ENCODE results near the gene AKAP6.

The AKAP6 gene

GRCh38 chr14:32633224-32633859 lies 304.2 kb downstream of the AKAP6 start:
- no peak for DNase-seq

- DNase-seq: no peak
Measured at GRCh38 chr14:32633930-32634329, 304.8 kb downstream of the AKAP6 start.

- DNase-seq: no peak
Measured at GRCh38 chr14:32635061-32635719, 306.1 kb downstream of the AKAP6 start.

GRCh38 chr14:32637582-32637981 lies 308.5 kb downstream of the AKAP6 start:
- DNase-seq: no peak

- no peak for DNase-seq
Measured at GRCh38 chr14:32639208-32639607, 310.1 kb downstream of the AKAP6 start.

- no peak for DNase-seq
Measured at GRCh38 chr14:32645551-32645950, 316.5 kb downstream of the AKAP6 start.

GRCh38 chr14:32648434-32648833 lies 319.3 kb downstream of the AKAP6 start:
- no peak for DNase-seq

GRCh38 chr14:32650030-32650429 lies 320.9 kb downstream of the AKAP6 start:
- no peak for DNase-seq

- DNase-seq: no peak
Measured at GRCh38 chr14:32650665-32651064, 321.6 kb downstream of the AKAP6 start.

GRCh38 chr14:32654106-32654505 lies 325.0 kb downstream of the AKAP6 start:
- DNase-seq: no peak

GRCh38 chr14:32656601-32657000 lies 327.5 kb downstream of the AKAP6 start:
- no peak for DNase-seq

GRCh38 chr14:32657081-32657480 lies 328.0 kb downstream of the AKAP6 start:
- DNase-seq: no peak

- DNase-seq: no peak
Measured at GRCh38 chr14:32661216-32661615, 332.1 kb downstream of the AKAP6 start.

- DNase-seq: no peak
Measured at GRCh38 chr14:32662211-32662610, 333.1 kb downstream of the AKAP6 start.

- DNase-seq: no peak
Measured at GRCh38 chr14:32666308-32666707, 337.2 kb downstream of the AKAP6 start.

- DNase-seq: no peak
Measured at GRCh38 chr14:32667287-32667686, 338.2 kb downstream of the AKAP6 start.

- DNase-seq: no peak
Measured at GRCh38 chr14:32667791-32668190, 338.7 kb downstream of the AKAP6 start.

GRCh38 chr14:32669391-32669790 lies 340.3 kb downstream of the AKAP6 start:
- DNase-seq: no peak

GRCh38 chr14:32675433-32675832 lies 346.3 kb downstream of the AKAP6 start:
- DNase-seq: no peak

GRCh38 chr14:32677129-32677780 lies 348.2 kb downstream of the AKAP6 start:
- no peak for DNase-seq

- no peak for DNase-seq
Measured at GRCh38 chr14:32678088-32678487, 349.0 kb downstream of the AKAP6 start.

- DNase-seq: peak; percentile 74
Measured at GRCh38 chr14:32679927-32680612, 351.0 kb downstream of the AKAP6 start.

- no peak for DNase-seq
Measured at GRCh38 chr14:32681598-32681997, 352.5 kb downstream of the AKAP6 start.

GRCh38 chr14:32682214-32682613 lies 353.1 kb downstream of the AKAP6 start:
- DNase-seq: no peak
